Suppressor macrophage treated with lipopolysaccharide for 1 hour (primary cell): Measurements from ENCODE around the gene SHBG.
"Not testable (repeated sequence)": the region's sequence is repeated elsewhere in the genome, so short reads cannot be mapped to it uniquely, and the experiment has no call there.

Source experiments
- DNase-seq, 3 donors: peaks; one replicate each; pipeline ENCODE4 v3.0.0-alpha.2; 2020 to 2022

The SHBG gene

GRCh38 chr17:7612294-7612640 lies 17.7 kb upstream of the SHBG start:
- no peak for DNase-seq

DNA sequence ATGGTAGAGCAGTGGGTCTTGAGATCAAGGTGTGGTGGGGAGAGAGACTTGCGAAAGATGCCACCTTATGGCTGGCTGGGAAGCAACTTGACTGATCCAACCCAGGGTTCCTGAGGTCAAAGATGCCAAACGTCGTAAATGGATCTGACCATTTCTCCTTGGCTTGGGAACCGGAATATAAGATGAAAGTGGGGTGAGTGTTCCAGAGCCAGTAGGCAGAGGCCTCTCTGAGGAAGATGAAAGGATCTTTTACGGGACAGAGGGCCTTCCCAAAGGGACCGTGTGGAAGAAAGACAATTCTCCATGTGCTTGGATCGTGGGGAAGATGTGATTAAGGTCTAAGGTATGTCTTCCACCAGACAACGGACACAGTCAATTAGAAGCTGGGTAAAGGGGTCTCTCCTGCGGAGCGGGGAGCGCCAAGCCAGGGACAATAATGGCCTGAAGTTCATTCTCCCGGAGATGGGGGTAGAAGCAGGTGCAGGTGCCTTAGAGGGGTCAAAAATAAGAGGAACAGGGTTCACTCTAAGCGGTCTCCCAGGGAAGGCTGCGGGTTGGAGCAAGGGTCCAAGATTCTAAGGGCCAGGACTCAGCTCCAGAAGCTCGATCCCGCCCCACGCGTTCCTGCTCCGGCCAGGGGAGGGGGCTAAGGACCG lies 16.0 kb upstream of the SHBG start:
- peak in 1 of 3 donors; percentile 11 for DNase-seq

DNA sequence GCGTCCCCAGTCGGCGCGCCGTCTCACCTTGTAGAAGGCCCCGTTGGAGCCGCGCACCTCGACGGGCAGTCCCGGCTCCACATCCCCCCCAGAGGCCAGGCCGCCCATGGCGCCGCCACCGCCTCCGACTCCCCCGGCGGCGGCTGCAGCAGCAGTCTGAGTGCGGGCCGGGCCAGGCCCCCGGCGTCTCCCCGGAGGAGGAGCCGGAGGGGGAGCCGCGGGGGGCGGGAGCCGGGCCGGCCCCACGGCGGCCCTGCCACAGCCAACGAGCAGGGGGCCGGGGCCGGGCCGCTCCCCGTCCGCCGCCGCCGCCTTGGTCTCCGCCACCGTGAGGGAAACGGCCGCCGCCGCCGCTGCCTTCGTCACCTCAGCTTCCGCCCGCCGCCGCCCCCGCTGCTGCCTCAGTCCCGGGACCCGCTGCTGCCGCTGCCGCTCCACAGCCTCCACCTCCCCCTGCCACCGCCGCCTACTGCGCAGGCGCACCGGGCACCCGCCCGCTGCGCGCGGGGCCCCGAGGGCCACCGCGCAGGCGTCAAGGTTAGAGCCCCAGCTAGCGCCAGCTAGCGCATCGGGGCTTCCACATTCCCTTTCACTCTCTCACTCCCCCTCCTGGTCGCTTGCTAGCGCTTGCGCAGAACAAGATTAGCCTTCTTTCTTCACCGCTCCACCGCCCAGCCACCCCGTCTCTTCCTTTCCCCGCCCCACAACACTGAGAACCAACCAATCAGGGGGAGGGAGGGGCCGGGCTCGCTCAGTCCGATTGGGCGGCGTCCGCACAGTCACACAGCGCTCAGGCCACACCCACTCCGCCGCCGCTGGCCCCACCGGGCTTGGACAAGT lies 15.3 kb upstream of the SHBG start, which contains the start of gene FXR2:
FXR2 (minus strand) TSS at position 473 of the 840 bp plus-strand sequence; CDS start at position 108, 365 bp downstream.
- DNase-seq, result peak; percentile 99

GRCh38 chr17:7615265-7615747 lies 14.6 kb upstream of the SHBG start:
- no peak for DNase-seq

DNA sequence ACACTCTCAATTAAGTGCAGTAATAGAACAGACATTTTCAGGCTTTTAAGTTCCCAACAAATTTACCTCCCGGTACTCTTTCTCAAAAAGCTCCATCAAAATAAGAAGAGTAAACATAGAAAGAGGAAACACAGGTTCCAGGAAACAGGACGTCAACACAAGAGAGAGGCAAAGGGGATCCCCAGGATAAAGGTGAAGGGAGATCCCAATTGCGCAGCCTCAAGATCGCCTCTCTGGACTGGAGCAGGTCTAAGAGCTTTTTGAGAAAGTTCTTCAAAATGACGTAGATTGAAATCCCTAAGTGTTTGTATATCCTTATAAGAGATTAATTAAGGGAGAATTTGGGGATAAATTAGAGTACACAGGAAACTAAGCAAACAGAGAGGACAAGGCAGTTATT lies 11.3 kb upstream of the SHBG start:
- DNase-seq, result no peak

- DNase-seq, result no peak
Measured at GRCh38 chr17:7620835-7621234, 9.1 kb upstream of the SHBG start.

DNA sequence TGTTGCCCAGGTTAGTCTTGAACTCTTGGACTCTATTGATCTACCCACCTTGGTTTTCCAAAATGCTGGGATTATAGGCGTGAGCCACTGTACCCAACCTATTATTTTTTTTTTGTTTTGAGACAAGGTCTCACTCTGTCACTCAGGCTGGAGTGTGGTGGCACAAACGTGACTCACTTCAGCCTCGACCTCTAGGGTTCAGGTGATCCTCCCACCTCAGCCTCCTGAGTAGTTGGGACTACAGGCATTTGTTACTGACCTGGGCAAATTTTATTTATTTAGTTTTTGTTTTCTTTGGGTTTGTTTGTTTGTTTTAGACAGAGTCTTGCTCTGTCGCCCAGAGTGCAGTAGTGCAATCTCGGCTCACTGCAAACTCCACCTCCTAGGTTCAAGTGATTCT lies 6.3 kb upstream of the SHBG start:
- DNase-seq, result no peak

- DNase-seq, result not testable (repeated sequence)
Measured at GRCh38 chr17:7625749-7626148, 4.2 kb upstream of the SHBG start.

DNA sequence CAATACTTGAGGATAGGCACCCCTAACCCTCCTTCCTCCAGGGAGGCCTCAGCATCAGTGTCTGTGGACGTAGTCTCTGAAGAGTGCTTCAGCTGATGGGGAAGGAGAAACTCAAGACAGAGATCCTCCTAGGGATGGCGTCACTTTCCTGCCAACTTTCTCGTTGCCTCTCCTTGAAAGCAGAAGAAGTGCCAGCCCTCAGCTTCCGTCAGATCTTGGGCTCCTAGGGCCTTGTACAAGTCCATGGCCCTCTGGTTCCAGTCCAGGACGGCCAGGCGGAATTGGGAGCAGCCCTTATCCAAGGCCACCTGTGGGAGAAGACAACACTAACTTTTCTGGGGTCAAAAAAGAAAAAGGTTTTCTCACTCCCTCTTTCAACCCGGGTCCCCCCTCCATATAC lies 3.6 kb upstream of the SHBG start:
- DNase-seq, result peak; percentile 80 to 85 (median 85)

DNA sequence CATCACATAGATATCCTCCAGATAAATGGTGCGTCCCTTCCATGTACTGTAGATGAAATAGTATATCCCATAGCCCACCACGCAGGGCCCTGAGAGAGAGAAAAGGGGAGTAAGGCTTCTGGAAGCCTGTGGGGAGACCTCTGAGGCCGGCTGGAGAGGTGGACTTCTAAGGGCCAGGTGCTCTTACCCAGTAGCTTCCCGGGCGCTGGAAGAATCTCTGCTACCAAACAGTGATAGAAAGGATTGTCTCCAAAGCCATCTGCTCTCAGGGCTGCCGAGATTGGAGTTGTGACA lies 3.0 kb upstream of the SHBG start:
- no peak for DNase-seq

DNA sequence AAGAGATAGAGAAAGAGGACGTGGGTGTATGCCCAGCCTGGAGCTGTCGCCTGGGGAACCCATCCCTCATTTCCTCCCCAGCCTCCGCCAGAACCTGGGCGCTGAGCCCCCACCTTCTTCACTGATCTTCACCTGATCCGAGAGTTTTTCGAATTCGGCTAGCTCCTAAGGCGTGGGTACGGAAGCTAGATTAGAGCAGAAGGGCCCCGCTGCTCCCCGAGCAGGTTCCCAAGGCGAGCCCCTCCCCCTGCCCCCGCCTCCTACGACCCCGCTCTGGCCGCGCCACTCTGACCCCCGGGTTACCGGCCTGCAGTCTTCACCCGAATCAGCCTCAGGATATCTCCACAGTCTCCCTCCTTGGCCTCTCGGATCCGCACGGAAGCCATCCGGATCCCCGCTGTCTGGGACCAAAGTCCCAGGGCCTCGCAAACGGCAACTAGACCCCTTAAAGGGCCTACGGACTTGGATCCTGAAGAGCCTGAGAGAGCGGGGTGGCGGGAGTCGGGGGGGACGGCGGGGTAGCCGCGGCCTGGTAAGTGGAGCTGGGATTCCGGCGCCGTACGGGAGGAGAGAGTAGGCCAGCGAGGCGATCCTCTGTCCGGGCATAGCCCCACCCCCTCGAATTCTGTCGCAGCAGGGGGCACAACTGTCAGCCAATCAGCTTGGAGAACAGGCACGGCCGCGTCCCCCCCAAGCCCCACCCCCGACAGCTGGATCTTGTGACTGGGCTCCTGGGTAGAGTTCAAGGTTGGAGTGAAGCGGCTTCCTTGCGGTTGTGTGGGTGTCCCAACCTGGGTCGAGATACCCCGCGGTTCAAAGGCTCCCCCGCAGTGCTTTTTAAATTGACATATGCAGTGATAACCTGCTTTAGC lies 2.4 kb upstream of the SHBG start, which contains the start of gene SAT2:
SAT2 (minus strand) TSS at position 572 of the 872 bp plus-strand sequence; CDS start at position 386, 186 bp downstream.
- DNase-seq, result peak; percentile 90 to 95 (median 93)

- DNase-seq, result no peak
Measured at GRCh38 chr17:7631398-7632380, 1.8 kb downstream of the SHBG start.

- peak; percentile 75 to 80 (median 75) for DNase-seq
Measured at GRCh38 chr17:7632492-7632894, 2.6 kb downstream of the SHBG start.

GRCh38 chr17:7633093-7633492 lies 3.2 kb downstream of the SHBG start:
- DNase-seq, result no peak

DNA sequence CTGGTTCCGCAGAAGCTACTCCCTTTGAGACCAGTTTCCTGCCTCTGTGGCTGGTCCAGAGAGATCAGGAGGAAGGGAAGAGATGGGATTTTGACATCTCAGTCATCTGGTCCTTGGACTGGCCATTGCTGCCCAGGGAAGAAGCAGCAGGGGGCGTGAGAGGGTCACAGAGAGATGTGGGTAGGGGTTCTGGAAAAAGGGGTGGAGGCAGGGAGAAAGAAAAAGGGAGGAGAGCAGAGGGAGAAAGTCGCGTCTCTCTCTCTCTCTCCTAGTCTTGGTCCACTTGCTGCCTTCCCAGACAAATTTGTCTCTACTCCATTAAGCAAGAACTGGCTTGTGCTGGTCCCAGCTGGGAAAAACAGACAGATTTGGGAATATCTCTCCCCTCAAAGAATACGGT lies 4.4 kb downstream of the SHBG start:
- DNase-seq, result peak; percentile 41 to 65 (median 53)

- DNase-seq, result no peak
Measured at GRCh38 chr17:7636163-7636562, 6.2 kb downstream of the SHBG start.

DNA sequence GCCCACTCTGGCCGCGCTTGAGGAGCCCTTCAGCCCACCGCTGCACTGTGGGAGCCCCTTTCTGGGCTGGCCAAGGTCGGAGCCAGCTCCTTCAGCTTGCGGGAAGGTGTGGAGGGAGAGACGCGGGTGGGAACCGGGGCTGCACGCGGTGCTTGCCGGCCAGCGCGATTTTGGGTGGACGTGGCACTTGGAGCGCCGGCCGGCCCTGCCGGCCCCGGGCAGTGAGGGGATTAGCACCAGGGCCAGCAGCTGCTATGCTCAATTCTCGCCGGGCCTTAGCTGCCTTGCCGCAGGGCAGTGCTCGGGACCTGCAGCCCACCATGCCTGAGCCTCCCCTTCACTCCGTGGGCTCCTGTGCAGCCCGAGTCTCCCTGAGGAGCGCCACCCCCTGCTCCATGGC lies 10.8 kb downstream of the SHBG start:
- no peak for DNase-seq

DNA sequence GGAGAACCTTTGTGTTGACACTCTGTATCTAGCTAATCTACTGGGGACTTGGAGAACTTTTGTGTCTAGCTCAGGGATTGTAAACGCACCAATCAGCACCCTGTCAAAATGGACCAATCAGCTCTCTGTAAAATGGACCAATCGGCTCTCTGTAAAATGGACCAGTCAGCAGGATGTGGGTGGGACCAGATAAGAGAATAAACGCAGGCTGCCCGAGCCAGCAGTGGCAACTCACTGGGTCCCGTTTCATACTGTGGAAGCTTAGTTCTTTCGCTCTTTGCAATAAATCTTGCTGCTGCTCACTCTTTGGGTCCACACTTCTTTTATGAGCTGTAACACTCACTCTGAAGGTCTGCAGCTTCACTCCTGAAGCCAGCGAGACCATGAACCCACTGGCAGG lies 11.7 kb downstream of the SHBG start:
- not testable (repeated sequence) for DNase-seq

- DNase-seq, result peak; percentile 59 to 85 (median 77)
Measured at GRCh38 chr17:7644775-7645174, 14.8 kb downstream of the SHBG start.

DNA sequence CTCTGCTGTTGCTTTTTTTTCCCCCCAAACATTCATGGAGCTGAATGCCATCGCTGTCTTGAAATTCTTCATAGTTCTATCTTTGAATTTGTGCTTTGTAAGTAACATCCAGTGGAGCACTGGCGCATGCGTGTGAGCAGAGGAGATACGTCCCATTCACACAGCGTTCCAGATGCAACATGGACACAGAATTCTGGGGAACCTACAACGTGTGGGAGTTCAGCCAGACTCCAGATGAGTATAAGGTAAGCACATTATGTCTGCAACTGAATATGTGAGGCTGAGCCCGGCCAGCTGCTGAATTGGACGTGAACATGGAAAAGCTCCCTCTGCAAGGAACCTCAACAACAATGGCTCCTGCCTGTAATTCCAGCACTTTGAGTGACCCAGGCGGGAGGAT lies 16.5 kb downstream of the SHBG start:
- DNase-seq, result no peak

GRCh38 chr17:7647018-7647417 lies 17.1 kb downstream of the SHBG start:
- peak; percentile 59 to 72 (median 68) for DNase-seq
